H1 (cell line): ENCODE measurements around the gene ECI1. TPM values are rescaled to one million over a fixed set of nuclear protein-coding genes. Genes with fewer than 3 reads are reported as not detected.

Experiments used
- CTCF ChIA-PET: fragments of 300-600 bp; sonication (Branson Sonifier 250); formaldehyde crosslinking; loops from one replicate; lab custom pipeline; 2021; ENCODE audit not compliant: partially characterized antibody; lab: Charles Lee
- POLR2A ChIA-PET: fragments of 300-600 bp; sonication (Branson Sonifier 250); formaldehyde crosslinking; loops from one replicate; lab custom pipeline; 2021; ENCODE audit warnings: inconsistent platforms; ENCODE audit not compliant: partially characterized antibody; lab: Charles Lee
- DNase-seq, 2 experiments: peaks; one replicate each; pipeline versions ENCODE4 v3.0.0 to v3.0.0-alpha.2; 2010 to 2022; ENCODE audit warnings: low spot score in 2 of 2, low read depth in 1 of 2, mixed read lengths in 1 of 2
- FAIRE-seq: peaks from 2 replicates; lab custom pipeline; 2011; peaks lifted over from hg19 to GRCh38; lab: Jason Lieb, UNC
- H2AFZ ChIP-seq: 2 replicates; pipeline ENCODE4 v1.8.1; 2012; ENCODE audit warnings: low read length, inconsistent platforms
- H2AK5ac ChIP-seq: 2 replicates; pipeline ENCODE4 v1.6.1; 2013; ENCODE audit warnings: low read depth, low read length
- H2BK120ac ChIP-seq: replicated peaks from 2 replicates; pipeline ENCODE3; 2013; ENCODE audit warnings: low read depth, low read length, inconsistent platforms
- H2BK12ac ChIP-seq: 2 replicates; pipeline ENCODE4 v1.6.1; 2013; ENCODE audit warnings: low read depth, low read length
- H2BK15ac ChIP-seq: 2 replicates; pipeline ENCODE4 v1.6.1; 2013; ENCODE audit warnings: low read length
- H2BK20ac ChIP-seq: 2 replicates; pipeline ENCODE4 v1.6.1; 2013; ENCODE audit warnings: low read length
- H2BK5ac ChIP-seq: 2 replicates; pipeline ENCODE4 v1.6.1; 2013; ENCODE audit warnings: low read depth, low read length
- H3K14ac ChIP-seq: 2 replicates; pipeline ENCODE4 v1.6.1; 2013; ENCODE audit warnings: inconsistent platforms; ENCODE audit not compliant: insufficient read length
- H3K18ac ChIP-seq: 2 replicates; pipeline ENCODE4 v1.6.1; 2013; ENCODE audit warnings: low read length; ENCODE audit errors: extremely low read depth
- H3K23ac ChIP-seq: 2 replicates; pipeline ENCODE4 v1.6.1; 2013; ENCODE audit warnings: inconsistent platforms; ENCODE audit not compliant: insufficient read length
- H3K23me2 ChIP-seq: 2 replicates; pipeline ENCODE4 v1.6.1; 2013; ENCODE audit warnings: low read depth, low read length
- H3K27ac ChIP-seq: 2 replicates; pipeline ENCODE4 v1.6.1; 2011; ENCODE audit warnings: low read depth, low read length, inconsistent platforms
- H3K27me3 ChIP-seq, 4 experiments: replicated peaks in 1 of 4; 1 replicate in 1 of 4; 2 replicates in 3 of 4; pipeline versions ENCODE4 v1.6.1 to v1.8.1; 2011 to 2013; ENCODE audit warnings: low read length in 3 of 4, mild to moderate bottlenecking in 3 of 4, inconsistent platforms in 2 of 4, mixed read lengths in 2 of 4, moderate library complexity in 1 of 4; ENCODE audit not compliant: control insufficient read depth in 3 of 4, insufficient read depth in 3 of 4; ENCODE audit errors: extremely low read depth in 1 of 4
- H3K36me3 ChIP-seq, 4 experiments: 2 replicates each; pipeline versions ENCODE4 v1.6.1 to v1.8.1; 2011 to 2013; ENCODE audit warnings: mild to moderate bottlenecking in 4 of 4, low read length in 3 of 4, moderate library complexity in 2 of 4, control low read depth in 1 of 4, inconsistent platforms in 1 of 4; ENCODE audit not compliant: insufficient read depth in 4 of 4, control insufficient read depth in 2 of 4
- H3K4ac ChIP-seq: replicated peaks from 2 replicates; pipeline ENCODE3; 2013; ENCODE audit warnings: low read length, low read depth, mixed read lengths, inconsistent platforms; ENCODE audit not compliant: insufficient read length
- H3K4me1 ChIP-seq, 4 experiments: replicated peaks in 1 of 4; 1 replicate in 1 of 4; 2 replicates in 3 of 4; pipeline versions ENCODE4 v1.6.1 to v1.8.1; 2011 to 2013; ENCODE audit warnings: low read length in 3 of 4, inconsistent platforms in 2 of 4, mixed read lengths in 1 of 4; ENCODE audit not compliant: insufficient read depth in 4 of 4, control insufficient read depth in 3 of 4
- H3K4me2 ChIP-seq, 2 experiments: 2 replicates each; pipeline versions ENCODE4 v1.6.1 to v1.8.1; 2011 to 2013; ENCODE audit warnings: low read depth in 2 of 2, low read length in 2 of 2, control low read depth in 1 of 2, inconsistent platforms in 1 of 2, mild to moderate bottlenecking in 1 of 2; ENCODE audit not compliant: insufficient read depth in 1 of 2
- H3K4me3 ChIP-seq, 4 experiments: fragments of 200-600, 300-600 bp in 1 of 4; sonication (generic), shearing (Covaris generic), sonication (Bioruptor Twin) in 1 of 4; 2 replicates each; pipeline versions ENCODE4 v1.5.1 to v1.8.1; 2011 to 2016; ENCODE audit warnings: low read length in 4 of 4, low read depth in 3 of 4, control low read depth in 2 of 4, inconsistent platforms in 2 of 4, mild to moderate bottlenecking in 2 of 4, mixed read lengths in 1 of 4, moderate library complexity in 1 of 4; ENCODE audit not compliant: insufficient read depth in 2 of 4; ENCODE audit errors: extremely low read depth in 1 of 4
- H3K56ac ChIP-seq: replicated peaks from 2 replicates; pipeline ENCODE3; 2013; ENCODE audit warnings: low read depth, mild to moderate bottlenecking, mixed read lengths, low read length, inconsistent platforms; ENCODE audit not compliant: insufficient read length
- H3K79me1 ChIP-seq: 2 replicates; pipeline ENCODE4 v1.6.1; 2013; ENCODE audit warnings: low read depth, low read length, control low read depth
- H3K79me2 ChIP-seq, 2 experiments: 2 replicates each; pipeline versions ENCODE4 v1.6.1 to v1.8.1; 2012 to 2013; ENCODE audit warnings: low read length in 2 of 2, mild to moderate bottlenecking in 2 of 2, inconsistent platforms in 1 of 2; ENCODE audit not compliant: insufficient read depth in 2 of 2, control insufficient read depth in 1 of 2
- H3K9ac ChIP-seq, 4 experiments: replicated peaks in 1 of 4; 1 replicate in 1 of 4; 2 replicates in 3 of 4; pipeline versions ENCODE4 v1.6.1 to v1.8.1; 2011 to 2013; ENCODE audit warnings: low read depth in 3 of 4, low read length in 3 of 4, control low read depth in 2 of 4, mild to moderate bottlenecking in 2 of 4, moderate library complexity in 2 of 4, inconsistent platforms in 1 of 4; ENCODE audit errors: extremely low read depth in 1 of 4
- H3K9me3 ChIP-seq, 2 experiments: 2 replicates each; pipeline versions ENCODE4 v1.6.1 to v1.8.1; 2012 to 2013; ENCODE audit warnings: mild to moderate bottlenecking in 2 of 2, moderate library complexity in 2 of 2, control low read depth in 1 of 2, inconsistent platforms in 1 of 2, low read depth in 1 of 2, low read length in 1 of 2, mixed read lengths in 1 of 2; ENCODE audit not compliant: insufficient read depth in 2 of 2
- H4K20me1 ChIP-seq, 2 experiments: replicated peaks in 1 of 2; 2 replicates each; pipeline versions ENCODE3 to v1.8.1; 2011 to 2013; ENCODE audit warnings: inconsistent platforms in 2 of 2, low read length in 2 of 2, mild to moderate bottlenecking in 1 of 2; ENCODE audit not compliant: insufficient read depth in 2 of 2, control insufficient read depth in 1 of 2
- H4K5ac ChIP-seq: 2 replicates; pipeline ENCODE4 v1.6.1; 2013; ENCODE audit warnings: low read length, low read depth, mixed read lengths, inconsistent platforms; ENCODE audit not compliant: insufficient read length
- H4K8ac ChIP-seq: 2 replicates; pipeline ENCODE4 v1.8.0; 2013; ENCODE audit warnings: mild to moderate bottlenecking, moderate library complexity, low read length, inconsistent platforms; ENCODE audit not compliant: insufficient read depth; ENCODE audit errors: extremely low read depth
- H4K91ac ChIP-seq: replicated peaks from 2 replicates; pipeline ENCODE3; 2013; ENCODE audit warnings: low read length, mixed read lengths, inconsistent platforms; ENCODE audit not compliant: insufficient read length
- CTCF ChIP-seq, 3 experiments: IDR thresholded peaks; 1 replicate in 2 of 3; 2 replicates in 1 of 3; pipeline versions ENCODE4 v1.5.1 to v1.6.1; 2011; ENCODE audit warnings: low read length in 3 of 3, mild to moderate bottlenecking in 3 of 3, inconsistent platforms in 2 of 3, low read depth in 1 of 3, moderate library complexity in 1 of 3; ENCODE audit not compliant: insufficient read depth in 1 of 3; ENCODE audit errors: control extremely low read depth in 1 of 3
- POLR2A ChIP-seq, 2 experiments: IDR thresholded peaks; 1 replicate in 1 of 2; 2 replicates in 1 of 2; pipeline ENCODE4 v1.6.1; 2011; ENCODE audit warnings: low read depth in 2 of 2, low read length in 2 of 2, mild to moderate bottlenecking in 2 of 2; ENCODE audit errors: control extremely low read depth in 1 of 2
- RAD21 ChIP-seq, 2 experiments: IDR thresholded peaks in 1 of 2; conservative IDR thresholded peaks in 1 of 2; 2 replicates each; pipeline ENCODE4 v1.6.1; 2011; ENCODE audit warnings: low read depth in 2 of 2, low read length in 2 of 2, improper control_type of control experiment in 1 of 2, inconsistent platforms in 1 of 2, mild to moderate bottlenecking in 1 of 2, moderate library complexity in 1 of 2
- RXRA ChIP-seq: IDR thresholded peaks from 2 replicates; pipeline ENCODE4 v1.6.1; 2011; ENCODE audit warnings: low read depth, mild to moderate bottlenecking, low read length, moderate library complexity; ENCODE audit not compliant: insufficient read depth
- WGBS, 2 experiments: shearing (Covaris generic) in 1 of 2; methylation state at CpG; one replicate each; pipeline versions ENCODE4 v1.1.6 to v1.1.7; 2013 to 2015; ENCODE audit warnings: low lambda C conversion rate in 2 of 2, mixed read lengths in 2 of 2, inconsistent platforms in 1 of 2, low coverage in 1 of 2, missing lambda C conversion rate in 1 of 2; ENCODE audit not compliant: insufficient replicate concordance in 2 of 2, insufficient coverage in 1 of 2, insufficient read length in 1 of 2; ENCODE audit errors: extremely low coverage in 1 of 2, missing lambda C conversion rate in 1 of 2; 5-methylcytosine and 5-hydroxymethylcytosine counted together
- polyA plus RNA-seq, 7 experiments: library from polyadenylated mRNA; depleted of rRNA in 3 of 7; stranded (reverse) in 5 of 7; unstranded in 2 of 7; fragments of >200 nt in 5 of 7; fragments of 200-250 nt in 2 of 7; gene quantifications; 1 replicate in 5 of 7; 2 replicates in 1 of 7; 4 replicates in 1 of 7; pipeline versions ENCODE4 v1.2.1 to v1.2.3, GENCODE V29; 2011 to 2013; ENCODE audit warnings: missing spikeins in 2 of 7, mixed read lengths in 2 of 7
- total RNA-seq: library from RNA; stranded (reverse); fragmentation: NEBNext Ultra II Directional; extraction: Animal tissue kit (Norgen Biotek cat#: 25700); gene quantifications from 2 replicates; pipeline ENCODE4 v1.2.1, GENCODE V29; 2021

The ECI1 gene
- total and polyA plus RNA-seq, 2 of the 8 experiments (the other 6 are each of a cell fraction or from before 2014, with no cell fraction given) = 79.5 to 151 TPM

- Histone ChIP-seq H3K27ac (no peak overlapping the region), H3K4ac (peak overlapping the region; percentile 78), H3K18ac (no peak overlapping the region), H3K79me2 (no peaks in the 10 kb centered on the region), H3K79me1 (no peaks in the 10 kb centered on the region; the same call in 1 of the 2 replicates), H3K4me3 (peak overlapping the region in 1 of 4 experiments; percentile 63; a peak in 1 of 8 replicates), H3K14ac (no peak overlapping the region), H3K56ac (no peak overlapping the region), H2BK12ac (no peak overlapping the region), H3K4me2 (peak overlapping the region; percentile 78 to 82), H3K27me3 (peaks cover 4 to 20% (median 16%) of the 10 kb centered on the region in 4 experiments; a peak in 6 of 7 replicates), H3K4me1 (peaks cover 0 to 19% (median 10%) of the 10 kb centered on the region in 4 experiments; a peak in 5 of 7 replicates), H2BK5ac (no peak overlapping the region), H2BK120ac (no peak overlapping the region), H3K23ac (no peak overlapping the region), H2AFZ (no peak overlapping the region), H3K23me2 (peaks cover 16% of the 10 kb centered on the region; the same call in 1 of the 2 replicates), H4K8ac (peak overlapping the region; percentile 28; the same call in 1 of the 2 replicates), H4K91ac (no peak overlapping the region), H3K9ac (no peak overlapping the region), H4K5ac (no peak overlapping the region), H2BK20ac (no peak overlapping the region), H4K20me1 (peaks cover 0 to 18% of the 10 kb centered on the region in 2 experiments), H3K36me3 (peaks cover 9 to 34% (median 13%) of the 10 kb centered on the region in 4 experiments; a peak in 7 of 8 replicates), H2AK5ac (no peak overlapping the region), H2BK15ac (no peak overlapping the region), H3K9me3 (no peaks in the 10 kb centered on the region)
- peak in 1 of 2 experiments; percentile 67 for DNase-seq
- FAIRE-seq = no peak
- ChIA-PET POLR2A (interaction anchor here (0.6 to 8.6 kb wide), 23 partner anchors 11 to 277 kb away, joined by 3 to 181 read pairs (median 5); partner anchors contain the start of genes BRICD5, E4F1, ECI1 and TEDC2), CTCF (interaction anchor here (0.5 to 1.8 kb wide), 12 partner anchors 9 to 1998 kb away, joined by 3 to 11 read pairs (median 4); partner anchors contain the start of gene ECI1)
- 62% methylated on average over 16 of the region's 18 CpGs; no CpG with 5 or more reads in 1 of the 2 experiments for WGBS, 2 experiments
- no peak for TF ChIP-seq RXRA
- TF ChIP-seq CTCF (IDR thresholded peaks at IDR 0.05; ENCODE audit: control extremely low read depth in 1 of 3, insufficient read depth in 1 of 3, low read depth in 1 of 3, low read length in 3 of 3) = peak in 1 of 3 experiments; percentile 20; a peak in 1 of 4 replicates
- peak in 1 of 2 experiments; percentile 16; a peak in 2 of 3 replicates for TF ChIP-seq POLR2A (IDR thresholded peaks at IDR 0.05; ENCODE audit: control extremely low read depth in 1 of 2, low read depth in 2 of 2, low read length in 2 of 2)
- peak in 1 of 2 experiments; percentile 22; a peak in 1 of 4 replicates for TF ChIP-seq RAD21 (IDR thresholded peaks at IDR 0.05 in 1 of 2, conservative IDR thresholded peaks at IDR 0.05 in 1 of 2; ENCODE audit: low read depth in 2 of 2, low read length in 2 of 2)
These were observed 13.1 kb downstream of the ECI1 start for GRCh38 chr16:2238150-2238837.
